H1 (cell line): ENCODE results near the gene UBAP1. TPM values are rescaled to one million over a fixed set of nuclear protein-coding genes. Genes with fewer than 3 reads are reported as not detected.

ENCODE experiments used
- CTCF ChIA-PET: fragments of 300-600 bp; sonication (Branson Sonifier 250); formaldehyde crosslinking; loops from one replicate; lab custom pipeline; 2021; ENCODE audit not compliant: partially characterized antibody; lab: Charles Lee
- POLR2A ChIA-PET: fragments of 300-600 bp; sonication (Branson Sonifier 250); formaldehyde crosslinking; loops from one replicate; lab custom pipeline; 2021; ENCODE audit warnings: inconsistent platforms; ENCODE audit not compliant: partially characterized antibody; lab: Charles Lee
- DNase-seq, 2 experiments: peaks; one replicate each; pipeline versions ENCODE4 v3.0.0 to v3.0.0-alpha.2; 2010 to 2022; ENCODE audit warnings: low spot score in 2 of 2, low read depth in 1 of 2, mixed read lengths in 1 of 2
- FAIRE-seq: peaks from 2 replicates; lab custom pipeline; 2011; peaks lifted over from hg19 to GRCh38; lab: Jason Lieb, UNC
- H2AFZ ChIP-seq: 2 replicates; pipeline ENCODE4 v1.8.1; 2012; ENCODE audit warnings: low read length, inconsistent platforms
- H2AK5ac ChIP-seq: 2 replicates; pipeline ENCODE4 v1.6.1; 2013; ENCODE audit warnings: low read depth, low read length
- H2BK120ac ChIP-seq: replicated peaks from 2 replicates; pipeline ENCODE3; 2013; ENCODE audit warnings: low read depth, low read length, inconsistent platforms
- H2BK12ac ChIP-seq: 2 replicates; pipeline ENCODE4 v1.6.1; 2013; ENCODE audit warnings: low read depth, low read length
- H2BK15ac ChIP-seq: 2 replicates; pipeline ENCODE4 v1.6.1; 2013; ENCODE audit warnings: low read length
- H2BK20ac ChIP-seq: 2 replicates; pipeline ENCODE4 v1.6.1; 2013; ENCODE audit warnings: low read length
- H2BK5ac ChIP-seq: 2 replicates; pipeline ENCODE4 v1.6.1; 2013; ENCODE audit warnings: low read depth, low read length
- H3K14ac ChIP-seq: 2 replicates; pipeline ENCODE4 v1.6.1; 2013; ENCODE audit warnings: inconsistent platforms; ENCODE audit not compliant: insufficient read length
- H3K18ac ChIP-seq: 2 replicates; pipeline ENCODE4 v1.6.1; 2013; ENCODE audit warnings: low read length; ENCODE audit errors: extremely low read depth
- H3K23ac ChIP-seq: 2 replicates; pipeline ENCODE4 v1.6.1; 2013; ENCODE audit warnings: inconsistent platforms; ENCODE audit not compliant: insufficient read length
- H3K23me2 ChIP-seq: 2 replicates; pipeline ENCODE4 v1.6.1; 2013; ENCODE audit warnings: low read depth, low read length
- H3K27ac ChIP-seq: 2 replicates; pipeline ENCODE4 v1.6.1; 2011; ENCODE audit warnings: low read depth, low read length, inconsistent platforms
- H3K27me3 ChIP-seq, 4 experiments: replicated peaks in 1 of 4; 1 replicate in 1 of 4; 2 replicates in 3 of 4; pipeline versions ENCODE4 v1.6.1 to v1.8.1; 2011 to 2013; ENCODE audit warnings: low read length in 3 of 4, mild to moderate bottlenecking in 3 of 4, inconsistent platforms in 2 of 4, mixed read lengths in 2 of 4, moderate library complexity in 1 of 4; ENCODE audit not compliant: control insufficient read depth in 3 of 4, insufficient read depth in 3 of 4; ENCODE audit errors: extremely low read depth in 1 of 4
- H3K36me3 ChIP-seq, 4 experiments: 2 replicates each; pipeline versions ENCODE4 v1.6.1 to v1.8.1; 2011 to 2013; ENCODE audit warnings: mild to moderate bottlenecking in 4 of 4, low read length in 3 of 4, moderate library complexity in 2 of 4, control low read depth in 1 of 4, inconsistent platforms in 1 of 4; ENCODE audit not compliant: insufficient read depth in 4 of 4, control insufficient read depth in 2 of 4
- H3K4ac ChIP-seq: replicated peaks from 2 replicates; pipeline ENCODE3; 2013; ENCODE audit warnings: low read length, low read depth, mixed read lengths, inconsistent platforms; ENCODE audit not compliant: insufficient read length
- H3K4me1 ChIP-seq, 4 experiments: replicated peaks in 1 of 4; 1 replicate in 1 of 4; 2 replicates in 3 of 4; pipeline versions ENCODE4 v1.6.1 to v1.8.1; 2011 to 2013; ENCODE audit warnings: low read length in 3 of 4, inconsistent platforms in 2 of 4, mixed read lengths in 1 of 4; ENCODE audit not compliant: insufficient read depth in 4 of 4, control insufficient read depth in 3 of 4
- H3K4me2 ChIP-seq, 2 experiments: 2 replicates each; pipeline versions ENCODE4 v1.6.1 to v1.8.1; 2011 to 2013; ENCODE audit warnings: low read depth in 2 of 2, low read length in 2 of 2, control low read depth in 1 of 2, inconsistent platforms in 1 of 2, mild to moderate bottlenecking in 1 of 2; ENCODE audit not compliant: insufficient read depth in 1 of 2
- H3K4me3 ChIP-seq, 4 experiments: fragments of 200-600, 300-600 bp in 1 of 4; sonication (generic), shearing (Covaris generic), sonication (Bioruptor Twin) in 1 of 4; 2 replicates each; pipeline versions ENCODE4 v1.5.1 to v1.8.1; 2011 to 2016; ENCODE audit warnings: low read length in 4 of 4, low read depth in 3 of 4, control low read depth in 2 of 4, inconsistent platforms in 2 of 4, mild to moderate bottlenecking in 2 of 4, mixed read lengths in 1 of 4, moderate library complexity in 1 of 4; ENCODE audit not compliant: insufficient read depth in 2 of 4; ENCODE audit errors: extremely low read depth in 1 of 4
- H3K56ac ChIP-seq: replicated peaks from 2 replicates; pipeline ENCODE3; 2013; ENCODE audit warnings: low read depth, mild to moderate bottlenecking, mixed read lengths, low read length, inconsistent platforms; ENCODE audit not compliant: insufficient read length
- H3K79me1 ChIP-seq: 2 replicates; pipeline ENCODE4 v1.6.1; 2013; ENCODE audit warnings: low read depth, low read length, control low read depth
- H3K79me2 ChIP-seq, 2 experiments: 2 replicates each; pipeline versions ENCODE4 v1.6.1 to v1.8.1; 2012 to 2013; ENCODE audit warnings: low read length in 2 of 2, mild to moderate bottlenecking in 2 of 2, inconsistent platforms in 1 of 2; ENCODE audit not compliant: insufficient read depth in 2 of 2, control insufficient read depth in 1 of 2
- H3K9ac ChIP-seq, 4 experiments: replicated peaks in 1 of 4; 1 replicate in 1 of 4; 2 replicates in 3 of 4; pipeline versions ENCODE4 v1.6.1 to v1.8.1; 2011 to 2013; ENCODE audit warnings: low read depth in 3 of 4, low read length in 3 of 4, control low read depth in 2 of 4, mild to moderate bottlenecking in 2 of 4, moderate library complexity in 2 of 4, inconsistent platforms in 1 of 4; ENCODE audit errors: extremely low read depth in 1 of 4
- H3K9me3 ChIP-seq, 2 experiments: 2 replicates each; pipeline versions ENCODE4 v1.6.1 to v1.8.1; 2012 to 2013; ENCODE audit warnings: mild to moderate bottlenecking in 2 of 2, moderate library complexity in 2 of 2, control low read depth in 1 of 2, inconsistent platforms in 1 of 2, low read depth in 1 of 2, low read length in 1 of 2, mixed read lengths in 1 of 2; ENCODE audit not compliant: insufficient read depth in 2 of 2
- H4K20me1 ChIP-seq, 2 experiments: replicated peaks in 1 of 2; 2 replicates each; pipeline versions ENCODE3 to v1.8.1; 2011 to 2013; ENCODE audit warnings: inconsistent platforms in 2 of 2, low read length in 2 of 2, mild to moderate bottlenecking in 1 of 2; ENCODE audit not compliant: insufficient read depth in 2 of 2, control insufficient read depth in 1 of 2
- H4K5ac ChIP-seq: 2 replicates; pipeline ENCODE4 v1.6.1; 2013; ENCODE audit warnings: low read length, low read depth, mixed read lengths, inconsistent platforms; ENCODE audit not compliant: insufficient read length
- H4K8ac ChIP-seq: 2 replicates; pipeline ENCODE4 v1.8.0; 2013; ENCODE audit warnings: mild to moderate bottlenecking, moderate library complexity, low read length, inconsistent platforms; ENCODE audit not compliant: insufficient read depth; ENCODE audit errors: extremely low read depth
- H4K91ac ChIP-seq: replicated peaks from 2 replicates; pipeline ENCODE3; 2013; ENCODE audit warnings: low read length, mixed read lengths, inconsistent platforms; ENCODE audit not compliant: insufficient read length
- CBX8 ChIP-seq: fragments of 300-800, 300-1000 bp; sonication (generic); IDR thresholded peaks from 2 replicates; pipeline ENCODE4 v1.7.1; 2016; ENCODE audit warnings: low read depth, low read length, borderline replicate concordance
- CHD1 ChIP-seq: IDR thresholded peaks from 2 replicates; pipeline ENCODE4 v1.6.1; 2012; ENCODE audit warnings: low read depth, low read length, improper control_type of control experiment
- CHD2 ChIP-seq: IDR thresholded peaks from 2 replicates; pipeline ENCODE4 v1.6.1; 2012; ENCODE audit warnings: low read length, improper control_type of control experiment
- EP300 ChIP-seq, 2 experiments: IDR thresholded peaks; 1 replicate in 1 of 2; 2 replicates in 1 of 2; pipeline ENCODE4 v1.6.1; 2011 to 2012; ENCODE audit warnings: low read depth in 2 of 2, low read length in 2 of 2, mild to moderate bottlenecking in 2 of 2, borderline replicate concordance in 1 of 2, inconsistent platforms in 1 of 2, moderate library complexity in 1 of 2
- EZH2 ChIP-seq: fragments of 200-600 bp; sonication (generic); IDR thresholded peaks from 2 replicates; pipeline ENCODE4 v1.7.1; 2012; ENCODE audit warnings: low read depth, mild to moderate bottlenecking, moderate library complexity, low read length, inconsistent platforms; ENCODE audit not compliant: severe bottlenecking
- HDAC6 ChIP-seq: IDR thresholded peaks from one replicate; pipeline ENCODE4 v1.7.1; 2012; ENCODE audit warnings: low read depth, mild to moderate bottlenecking, inconsistent platforms, low read length, moderate library complexity
- NANOG ChIP-seq: IDR thresholded peaks from 2 replicates; pipeline ENCODE4 v1.6.1; 2011; ENCODE audit warnings: low read length, low read depth, mild to moderate bottlenecking, inconsistent platforms; ENCODE audit not compliant: insufficient read depth, poor library complexity, severe bottlenecking
- PHF8 ChIP-seq: fragments of 200-600 bp; sonication (generic); conservative IDR thresholded peaks from 2 replicates; pipeline ENCODE4 v1.7.1; 2012; ENCODE audit warnings: low read depth, mild to moderate bottlenecking, inconsistent platforms, low read length, moderate library complexity
- POU5F1 ChIP-seq: IDR thresholded peaks from 2 replicates; pipeline ENCODE4 v1.6.1; 2011; ENCODE audit warnings: low read depth, mild to moderate bottlenecking, low read length, moderate library complexity
- RXRA ChIP-seq: IDR thresholded peaks from 2 replicates; pipeline ENCODE4 v1.6.1; 2011; ENCODE audit warnings: low read depth, mild to moderate bottlenecking, low read length, moderate library complexity; ENCODE audit not compliant: insufficient read depth
- SAP30 ChIP-seq: fragments of 300-600 bp; sonication (generic); IDR thresholded peaks from 2 replicates; pipeline ENCODE4 v1.7.1; 2012; ENCODE audit warnings: low read length, moderate library complexity, mild to moderate bottlenecking, inconsistent platforms; ENCODE audit not compliant: insufficient read depth, insufficient replicate concordance
- SIX5 ChIP-seq: IDR thresholded peaks from 2 replicates; pipeline ENCODE4 v1.6.1; 2011; ENCODE audit warnings: mild to moderate bottlenecking, low read depth, low read length
- SP2 ChIP-seq: IDR thresholded peaks from 2 replicates; pipeline ENCODE4 v1.6.1; 2012; ENCODE audit warnings: mild to moderate bottlenecking, low read length, inconsistent platforms
- WGBS, 2 experiments: shearing (Covaris generic) in 1 of 2; methylation state at CpG; one replicate each; pipeline versions ENCODE4 v1.1.6 to v1.1.7; 2013 to 2015; ENCODE audit warnings: low lambda C conversion rate in 2 of 2, mixed read lengths in 2 of 2, inconsistent platforms in 1 of 2, low coverage in 1 of 2, missing lambda C conversion rate in 1 of 2; ENCODE audit not compliant: insufficient replicate concordance in 2 of 2, insufficient coverage in 1 of 2, insufficient read length in 1 of 2; ENCODE audit errors: extremely low coverage in 1 of 2, missing lambda C conversion rate in 1 of 2; 5-methylcytosine and 5-hydroxymethylcytosine counted together
- polyA plus RNA-seq, 7 experiments: library from polyadenylated mRNA; depleted of rRNA in 3 of 7; stranded (reverse) in 5 of 7; unstranded in 2 of 7; fragments of >200 nt in 5 of 7; fragments of 200-250 nt in 2 of 7; gene quantifications; 1 replicate in 5 of 7; 2 replicates in 1 of 7; 4 replicates in 1 of 7; pipeline versions ENCODE4 v1.2.1 to v1.2.3, GENCODE V29; 2011 to 2013; ENCODE audit warnings: missing spikeins in 2 of 7, mixed read lengths in 2 of 7
- total RNA-seq: library from RNA; stranded (reverse); fragmentation: NEBNext Ultra II Directional; extraction: Animal tissue kit (Norgen Biotek cat#: 25700); gene quantifications from 2 replicates; pipeline ENCODE4 v1.2.1, GENCODE V29; 2021
- TF ChIP-seq, protein P1 (sequence below): IDR thresholded peaks from 2 replicates; pipeline ENCODE4 v1.6.1; 2012; ENCODE audit warnings: inconsistent platforms

UBAP1 gene
- total and polyA plus RNA-seq, 2 of the 8 experiments (the other 6 are each of a cell fraction or from before 2014, with no cell fraction given): 31.3 to 31.4 TPM

DNA sequence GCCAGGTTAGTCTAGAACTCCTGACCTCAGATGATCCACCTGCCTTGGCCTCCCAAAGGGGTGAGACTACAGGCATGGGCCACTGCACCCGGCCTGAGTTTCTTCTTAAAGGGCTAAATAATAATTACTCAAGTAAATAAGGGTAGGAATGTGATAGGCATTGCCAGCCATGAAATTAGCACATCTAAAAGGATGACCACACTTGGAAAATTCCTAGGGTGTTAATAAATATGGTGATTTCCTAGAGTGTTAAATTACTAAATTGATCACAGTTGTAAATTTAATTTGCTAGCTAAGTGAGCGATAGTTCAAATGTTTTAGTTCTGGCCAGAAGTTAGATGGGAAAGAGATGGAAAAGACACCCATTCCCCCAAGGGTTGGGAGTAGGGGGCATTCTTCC is 53.4 kb downstream of the UBAP1 start:
- no peak overlapping the region for H2AK5ac ChIP-seq
- FAIRE-seq: no peak
- no peak overlapping the region for H3K27ac ChIP-seq
- no peak overlapping the region for H2AFZ ChIP-seq
- H3K18ac ChIP-seq: no peak overlapping the region
- H3K4me1 ChIP-seq: no peaks in the 10 kb centered on the region; a peak in 1 of 7 replicates
- no peak overlapping the region for H3K9ac ChIP-seq
- H3K14ac ChIP-seq: no peak overlapping the region
- no peaks in the 10 kb centered on the region for H3K79me2 ChIP-seq
- no peaks in the 10 kb centered on the region for H4K20me1 ChIP-seq
- H3K23me2 ChIP-seq: no peaks in the 10 kb centered on the region
- no peak overlapping the region for H2BK5ac ChIP-seq
- no peak overlapping the region for H2BK12ac ChIP-seq
- H3K4ac ChIP-seq: no peak overlapping the region
- no peak for DNase-seq
- H3K27me3 ChIP-seq: no peaks in the 10 kb centered on the region
- peaks cover 0 to 22% (median 3%) of the 10 kb centered on the region in 4 experiments; a peak in 4 of 8 replicates for H3K36me3 ChIP-seq
- no peak overlapping the region for H3K56ac ChIP-seq
- H4K91ac ChIP-seq: no peak overlapping the region
- H4K5ac ChIP-seq: no peak overlapping the region
- no peak overlapping the region for H3K4me3 ChIP-seq
- no peak overlapping the region for H3K4me2 ChIP-seq
- no peaks in the 10 kb centered on the region for H3K9me3 ChIP-seq
- peaks cover 3% of the 10 kb centered on the region; the same call in 1 of the 2 replicates for H3K79me1 ChIP-seq
- H2BK15ac ChIP-seq: no peak overlapping the region
- WGBS, 2 experiments: 86% methylated on average over 2 of the region's 2 CpGs; no CpG with 5 or more reads in 1 of the 2 experiments
- H2BK120ac ChIP-seq: no peak overlapping the region
- no peak overlapping the region for H4K8ac ChIP-seq
- no peak overlapping the region for H2BK20ac ChIP-seq
- ChIA-PET CTCF (interaction anchor here (1.3 kb wide), 1 partner anchor 21 kb away, joined by 6 read pairs; no protein-coding TSS in a partner anchor), POLR2A (interaction anchor here (1.1 kb wide), 1 partner anchor 10 kb away, joined by 3 read pairs; no protein-coding TSS in a partner anchor)
- H3K23ac ChIP-seq: no peak overlapping the region
- TF ChIP-seq, protein P1, sequence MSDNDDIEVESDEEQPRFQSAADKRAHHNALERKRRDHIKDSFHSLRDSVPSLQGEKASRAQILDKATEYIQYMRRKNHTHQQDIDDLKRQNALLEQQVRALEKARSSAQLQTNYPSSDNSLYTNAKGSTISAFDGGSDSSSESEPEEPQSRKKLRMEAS: no peak
- TF ChIP-seq HDAC6 (no peak), POU5F1 (no peak), PHF8 (no peak), EZH2 (no peak), SIX5 (no peak), NANOG (no peak), CHD1 (no peak), RXRA (no peak), CHD2 (no peak), SP2 (no peak), EP300 (IDR thresholded peaks at IDR 0.05; ENCODE audit: borderline replicate concordance in 1 of 2, low read depth in 2 of 2, low read length in 2 of 2) (no peak), SAP30 (no peak), CBX8 (no peak)
